ENCODE data around the gene PLP2.

PLP2 gene

DNA sequence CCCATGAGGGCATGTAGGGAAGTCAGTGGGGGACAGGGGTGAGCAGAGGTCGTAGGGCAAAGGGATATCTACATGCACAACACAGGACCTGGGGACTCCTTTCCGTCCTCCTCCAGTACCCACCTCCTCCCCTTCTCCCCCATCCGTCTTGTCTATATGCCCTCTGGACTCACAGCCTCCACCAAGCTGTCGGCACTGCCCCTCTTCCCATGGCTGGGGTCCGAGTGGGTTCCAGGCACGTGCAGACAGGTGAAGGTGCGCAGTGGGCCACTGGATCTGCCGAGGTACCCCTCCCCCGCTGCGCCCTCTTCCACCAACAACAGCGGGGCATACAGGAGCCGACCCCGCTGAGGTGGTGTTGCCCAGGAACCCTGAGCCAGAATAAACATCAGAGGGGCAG, 33.7 kb downstream of the PLP2 start:
- no peak for DNase-seq (ENCODE audit: insufficient read length, low spot score)
- no peak for FAIRE-seq

DNA sequence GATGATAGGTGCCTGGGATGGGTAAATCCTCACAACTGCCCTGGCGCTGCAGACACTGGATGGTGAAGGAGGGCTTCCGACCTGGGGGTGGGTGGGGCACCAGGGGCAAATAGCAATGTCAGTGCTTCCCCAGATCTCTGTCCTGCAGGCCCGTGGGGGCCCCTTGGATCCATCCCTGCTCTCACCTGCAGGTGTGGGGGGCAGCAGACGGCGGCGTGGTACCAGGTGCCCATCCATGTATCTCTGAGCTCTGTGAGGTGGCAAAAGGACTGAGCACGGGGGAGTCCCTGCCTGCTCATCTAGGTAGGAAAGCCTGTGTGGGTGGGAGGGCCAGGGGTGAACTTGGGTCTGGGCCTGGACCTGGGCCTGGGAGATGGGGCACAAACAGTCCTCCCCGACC, 34.8 kb downstream of the PLP2 start:
- TF ChIP-seq, protein P1, sequence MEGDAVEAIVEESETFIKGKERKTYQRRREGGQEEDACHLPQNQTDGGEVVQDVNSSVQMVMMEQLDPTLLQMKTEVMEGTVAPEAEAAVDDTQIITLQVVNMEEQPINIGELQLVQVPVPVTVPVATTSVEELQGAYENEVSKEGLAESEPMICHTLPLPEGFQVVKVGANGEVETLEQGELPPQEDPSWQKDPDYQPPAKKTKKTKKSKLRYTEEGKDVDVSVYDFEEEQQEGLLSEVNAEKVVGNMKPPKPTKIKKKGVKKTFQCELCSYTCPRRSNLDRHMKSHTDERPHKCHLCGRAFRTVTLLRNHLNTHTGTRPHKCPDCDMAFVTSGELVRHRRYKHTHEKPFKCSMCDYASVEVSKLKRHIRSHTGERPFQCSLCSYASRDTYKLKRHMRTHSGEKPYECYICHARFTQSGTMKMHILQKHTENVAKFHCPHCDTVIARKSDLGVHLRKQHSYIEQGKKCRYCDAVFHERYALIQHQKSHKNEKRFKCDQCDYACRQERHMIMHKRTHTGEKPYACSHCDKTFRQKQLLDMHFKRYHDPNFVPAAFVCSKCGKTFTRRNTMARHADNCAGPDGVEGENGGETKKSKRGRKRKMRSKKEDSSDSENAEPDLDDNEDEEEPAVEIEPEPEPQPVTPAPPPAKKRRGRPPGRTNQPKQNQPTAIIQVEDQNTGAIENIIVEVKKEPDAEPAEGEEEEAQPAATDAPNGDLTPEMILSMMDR (IDR thresholded peaks at IDR 0.05; ENCODE audit: insufficient read depth, missing control alignments), result no peak
- no peak for DNase-seq (ENCODE audit: insufficient read length, low spot score)
- FAIRE-seq, result no peak

More for the DNA sequence above, 33.7 kb downstream of the PLP2 start:
- TF ChIP-seq, protein P1 (IDR thresholded peaks at IDR 0.05; ENCODE audit: insufficient read depth, missing control alignments), result no peak

DNA sequence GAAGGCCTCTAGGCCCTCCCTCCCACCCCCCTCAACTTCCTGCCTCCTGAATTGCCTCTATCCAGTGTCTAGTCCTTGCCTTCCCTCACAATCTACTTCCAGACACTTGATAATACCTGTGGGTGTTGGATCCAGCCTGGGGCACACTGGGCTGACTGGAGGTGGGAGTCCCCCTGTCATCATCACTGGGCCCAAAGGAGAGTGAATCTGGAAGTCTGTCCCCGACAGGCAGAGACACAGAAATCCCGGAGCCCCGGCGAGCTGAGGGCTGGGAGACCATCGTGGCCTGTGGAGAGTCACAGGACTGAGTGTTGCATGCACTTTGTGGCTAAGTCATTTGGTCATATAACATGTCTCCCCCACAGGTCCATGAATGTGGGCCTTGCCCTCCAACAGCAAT, 36.7 kb downstream of the PLP2 start:
- no peak for FAIRE-seq
- DNase-seq (ENCODE audit: insufficient read length, low spot score), result no peak
- TF ChIP-seq, protein P1 (IDR thresholded peaks at IDR 0.05; ENCODE audit: insufficient read depth, missing control alignments), result no peak

DNA sequence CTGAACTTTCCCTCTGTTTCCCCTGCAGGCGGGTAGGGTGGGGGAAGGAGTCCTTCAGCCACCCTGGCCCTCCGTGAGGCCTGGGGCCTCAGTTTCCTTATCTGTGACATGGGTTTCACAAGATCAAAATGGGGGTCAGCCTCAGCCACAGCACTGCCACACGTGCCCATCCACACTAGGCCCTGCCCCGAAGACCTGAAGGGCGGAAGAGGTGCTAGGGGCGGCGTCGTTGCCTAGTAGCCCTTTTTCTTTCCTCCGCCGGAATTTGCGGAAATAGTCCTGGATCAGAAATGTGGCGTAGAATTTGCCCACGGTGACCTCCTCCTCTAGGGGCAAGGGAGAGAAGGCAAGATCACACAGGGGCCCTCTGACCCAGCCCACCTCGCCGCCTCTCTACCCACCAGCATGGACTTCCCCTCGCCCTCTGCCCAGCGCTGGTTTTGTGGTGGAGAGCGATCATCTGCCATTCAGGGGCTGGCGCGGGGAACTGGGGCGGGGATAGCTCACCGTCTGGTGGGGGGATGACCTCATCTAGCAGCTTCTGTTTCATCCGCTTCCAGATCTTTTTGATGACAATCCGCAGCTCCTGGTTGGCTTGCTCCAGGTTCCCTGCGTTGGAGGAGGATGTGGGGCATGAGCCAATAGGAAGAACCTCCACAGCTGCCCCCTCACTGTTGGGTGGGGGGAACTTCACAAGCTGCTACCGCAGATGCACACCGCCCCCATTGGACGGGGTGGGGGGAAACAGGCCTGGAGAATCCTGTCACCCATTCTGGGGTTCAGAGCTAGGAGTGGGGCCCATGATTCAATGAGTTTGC, 37.9 kb downstream of the PLP2 start:
- FAIRE-seq (no peak), DNase-seq (ENCODE audit: insufficient read length, low spot score) (no peak)
- TF ChIP-seq, protein P1 (IDR thresholded peaks at IDR 0.05; ENCODE audit: insufficient read depth, missing control alignments), result no peak

DNA sequence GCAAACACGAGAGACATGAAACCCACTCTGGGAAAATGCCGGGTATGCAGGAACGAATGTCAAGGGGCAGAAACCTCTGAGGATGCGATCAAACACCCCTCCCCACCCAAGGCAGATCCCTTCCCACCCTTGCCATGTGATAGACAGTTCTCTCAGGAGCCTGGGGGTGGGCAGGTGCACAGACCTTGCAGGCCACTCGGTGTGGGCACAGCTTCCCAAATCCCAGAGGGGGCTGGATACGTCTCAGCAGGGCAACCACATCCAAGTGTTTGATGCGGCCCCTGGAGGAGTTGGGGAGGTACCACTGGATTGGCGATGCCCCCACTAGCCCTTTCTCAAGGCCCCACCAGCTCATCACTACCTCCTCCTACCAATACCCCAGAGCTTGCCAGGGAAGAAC, 38.7 kb downstream of the PLP2 start:
- TF ChIP-seq, protein P1 (IDR thresholded peaks at IDR 0.05; ENCODE audit: insufficient read depth, missing control alignments), result no peak
- no peak for FAIRE-seq
- no peak for DNase-seq (ENCODE audit: insufficient read length, low spot score)

DNA sequence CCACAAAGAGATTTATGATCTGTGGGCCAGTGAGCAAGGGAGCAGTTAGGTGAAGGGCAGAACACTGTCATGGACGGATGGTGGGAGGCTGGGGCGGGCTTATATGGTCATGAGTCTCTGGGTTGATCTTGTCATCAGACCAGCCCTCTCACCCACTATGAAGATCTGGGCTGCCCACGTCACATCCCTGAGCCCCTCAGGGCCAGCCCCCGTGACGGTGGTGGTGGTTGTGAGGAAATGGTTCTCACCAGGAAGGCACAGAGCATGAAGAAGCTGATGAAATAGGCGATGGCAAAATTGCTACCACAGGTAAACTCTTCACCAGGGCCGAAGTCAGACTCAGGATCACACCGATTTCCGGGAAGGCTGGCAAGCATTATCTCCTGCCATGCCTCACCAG, 39.4 kb downstream of the PLP2 start:
- TF ChIP-seq, protein P1 (IDR thresholded peaks at IDR 0.05; ENCODE audit: insufficient read depth, missing control alignments), result no peak
- FAIRE-seq, result no peak
- no peak for DNase-seq (ENCODE audit: insufficient read length, low spot score)

DNA sequence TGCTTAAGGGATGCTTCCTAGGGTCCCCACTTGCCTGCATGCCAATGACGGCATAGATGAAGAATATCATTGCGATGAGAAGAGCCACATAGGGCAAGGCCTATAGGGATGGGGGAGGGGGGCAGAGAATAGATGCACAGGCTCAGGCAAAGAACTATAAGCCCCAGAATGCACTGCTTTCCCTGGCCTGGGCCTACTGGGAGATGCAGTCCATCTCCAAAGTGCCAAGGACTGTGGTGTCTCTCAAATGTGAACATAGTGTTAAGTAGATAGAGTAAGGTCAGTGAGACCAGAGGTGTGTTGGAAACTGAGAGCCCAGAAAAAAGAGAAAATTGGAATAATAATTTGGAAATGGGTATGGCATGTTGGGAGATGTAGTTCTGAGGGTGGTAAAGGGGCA, 40.5 kb downstream of the PLP2 start:
- FAIRE-seq (no peak), DNase-seq (ENCODE audit: insufficient read length, low spot score) (no peak)
- TF ChIP-seq, protein P1 (IDR thresholded peaks at IDR 0.05; ENCODE audit: insufficient read depth, missing control alignments), result no peak
